B cell (primary cell): ENCODE results near the gene KIAA0825. TPM values are rescaled to one million over a fixed set of nuclear protein-coding genes. Genes with fewer than 3 reads are reported as not detected.

Experiments
- ATAC-seq: fragments of 200-7000 bp; cut with Tn5 transposase; one replicate; pipeline ENCODE4 v1.10.0; 2021; ENCODE audit warnings: low read depth, mild to moderate bottlenecking, moderate number of reproducible peaks, moderate library complexity
- CTCF ChIA-PET: fragments of 350-600 bp; sonication (Branson Sonifier 250); formaldehyde crosslinking; loops from one replicate; lab custom pipeline; 2021; ENCODE audit warnings: antibody characterized with exemption, inconsistent platforms; lab: Charles Lee
- POLR2A ChIA-PET: fragments of 350-600 bp; sonication (Branson Sonifier 250); formaldehyde crosslinking; loops from one replicate; lab custom pipeline; 2021; ENCODE audit warnings: antibody characterized with exemption; lab: Charles Lee
- DNase-seq: peaks from one replicate; pipeline ENCODE4 v3.0.0; 2013
- H2AFZ ChIP-seq: 2 replicates; pipeline ENCODE4 v1.6.1; 2012; ENCODE audit warnings: mild to moderate bottlenecking, low read depth, low read length; ENCODE audit not compliant: insufficient read depth, poor library complexity, severe bottlenecking
- H3K27ac ChIP-seq, 2 donors: 1 replicate in 1 of 2; 2 replicates in 1 of 2; pipeline ENCODE4 v1.5.1; 2012 to 2013; ENCODE audit warnings: low read length in 2 of 2, mild to moderate bottlenecking in 2 of 2, moderate library complexity in 1 of 2
- H3K27me3 ChIP-seq, 4 experiments: fragments of 200-600 bp in 1 of 4; sonication (generic) in 1 of 4; replicated peaks in 1 of 4; 1 replicate in 2 of 4; 2 replicates in 2 of 4; pipeline versions ENCODE4 v1.6.1 to v1.7.0; 2013 to 2016; ENCODE audit warnings: low read length in 3 of 4, mild to moderate bottlenecking in 2 of 4, mixed read lengths in 1 of 4, moderate library complexity in 1 of 4; ENCODE audit not compliant: insufficient read depth in 4 of 4, control insufficient read depth in 3 of 4; ENCODE audit errors: control extremely low read depth in 1 of 4
- H3K36me3 ChIP-seq, 2 experiments: replicated peaks in 1 of 2; 1 replicate in 1 of 2; 2 replicates in 1 of 2; pipeline versions ENCODE4 v1.6.1 to v1.7.1; 2013; ENCODE audit warnings: low read length in 1 of 2; ENCODE audit not compliant: insufficient read depth in 2 of 2, control insufficient read depth in 1 of 2; ENCODE audit errors: control extremely low read depth in 1 of 2, extremely low read depth in 1 of 2
- H3K4me1 ChIP-seq, 2 donors: fragments of 200-600 bp in 1 of 2; sonication (generic) in 1 of 2; 1 replicate in 1 of 2; 2 replicates in 1 of 2; pipeline versions ENCODE4 v1.5.1 to v1.6.1; 2013 to 2017; ENCODE audit warnings: low read length in 2 of 2; ENCODE audit not compliant: control insufficient read depth in 2 of 2, insufficient read depth in 2 of 2
- H3K4me2 ChIP-seq: replicated peaks from 2 replicates; pipeline ENCODE3; 2012; ENCODE audit warnings: mild to moderate bottlenecking, low read depth, low read length; ENCODE audit not compliant: poor library complexity, severe bottlenecking
- H3K4me3 ChIP-seq, 5 experiments: fragments of 200-600 bp in 1 of 5; sonication (generic) in 1 of 5; 1 replicate in 3 of 5; 2 replicates in 2 of 5; pipeline versions ENCODE4 v1.5.1 to v1.7.0; 2011 to 2016; ENCODE audit warnings: low read length in 4 of 5, mild to moderate bottlenecking in 4 of 5, low read depth in 2 of 5, control low read depth in 1 of 5, moderate library complexity in 1 of 5; ENCODE audit not compliant: insufficient read depth in 1 of 5; ENCODE audit errors: control extremely low read depth in 1 of 5, extremely low read depth in 1 of 5
- H3K79me2 ChIP-seq: fragments of 200-600 bp; sonication (generic); one replicate; pipeline ENCODE4 v1.6.0; 2016; ENCODE audit warnings: low read length; ENCODE audit not compliant: control insufficient read depth, insufficient read depth
- H3K9ac ChIP-seq: fragments of 200-600 bp; sonication (generic); 2 replicates; pipeline ENCODE4 v1.6.1; 2017; ENCODE audit warnings: mild to moderate bottlenecking, low read length, moderate library complexity
- H3K9me3 ChIP-seq, 3 donors: one replicate each; pipeline versions ENCODE4 v1.6.1 to v1.7.1; 2013; ENCODE audit warnings: low read length in 2 of 3; ENCODE audit not compliant: control insufficient read depth in 2 of 3, insufficient read depth in 1 of 3; ENCODE audit errors: control extremely low read depth in 1 of 3
- H4K20me1 ChIP-seq: 2 replicates; pipeline ENCODE4 v1.6.0; 2012; ENCODE audit warnings: mild to moderate bottlenecking, low read length; ENCODE audit not compliant: insufficient read depth, control insufficient read depth, poor library complexity, severe bottlenecking
- H3K27ac Mint-ChIP-seq: one replicate; pipeline ENCODE4 v1.8.0; 2021; ENCODE audit warnings: mixed read lengths
- H3K27me3 Mint-ChIP-seq: one replicate; pipeline ENCODE4 v1.8.0; 2021; ENCODE audit warnings: mixed read lengths
- H3K4me1 Mint-ChIP-seq: one replicate; pipeline ENCODE4 v1.8.0; 2021; ENCODE audit warnings: mixed read lengths
- H3K4me3 Mint-ChIP-seq: one replicate; pipeline ENCODE4 v1.8.0; 2021; ENCODE audit warnings: mixed read lengths
- H3K9me3 Mint-ChIP-seq: one replicate; pipeline ENCODE4 v1.8.0; 2022; ENCODE audit warnings: mixed read lengths; ENCODE audit not compliant: insufficient read depth
- EZH2 ChIP-seq: IDR thresholded peaks from 2 replicates; pipeline ENCODE4 v1.6.1; 2012; ENCODE audit warnings: borderline replicate concordance, low read depth, mild to moderate bottlenecking, moderate library complexity, low read length; ENCODE audit not compliant: insufficient read depth, poor library complexity, severe bottlenecking
- WGBS: methylation state at CpG from one replicate; pipeline ENCODE4 v1.1.5; 2013; ENCODE audit warnings: missing lambda C conversion rate; ENCODE audit not compliant: insufficient coverage; 5-methylcytosine and 5-hydroxymethylcytosine counted together
- intact Hi-C: fragments of 100-400 bp; cut with micrococcal nuclease; formaldehyde crosslinking; loops from one replicate; pipeline ENCODE4 v1.10.0; 2022
- polyA plus RNA-seq: library from polyadenylated mRNA; depleted of rRNA; stranded (reverse); fragments of >200 nt; gene quantifications from 2 replicates; pipeline ENCODE4 v1.2.3, GENCODE V29; 2012
- total RNA-seq, 2 donors: library from RNA; stranded (reverse); fragments of 120-200 nt in 1 of 2; gene quantifications; 1 replicate in 1 of 2; 2 replicates in 1 of 2; pipeline versions ENCODE4 v1.2.3 to v1.2.4, GENCODE V29; 2013 to 2022
- TF ChIP-seq, protein P1 (sequence below): fragments of 200-600 bp; IDR thresholded peaks from one replicate; pipeline ENCODE4 v1.8.0; 2022; ENCODE audit warnings: antibody characterized with exemption, mild to moderate bottlenecking

KIAA0825 gene
- total and polyA plus RNA-seq, 2 donors (not counting 1 experiment from before 2014, with no cell fraction given), result 0.43 to 2.7 TPM

DNA sequence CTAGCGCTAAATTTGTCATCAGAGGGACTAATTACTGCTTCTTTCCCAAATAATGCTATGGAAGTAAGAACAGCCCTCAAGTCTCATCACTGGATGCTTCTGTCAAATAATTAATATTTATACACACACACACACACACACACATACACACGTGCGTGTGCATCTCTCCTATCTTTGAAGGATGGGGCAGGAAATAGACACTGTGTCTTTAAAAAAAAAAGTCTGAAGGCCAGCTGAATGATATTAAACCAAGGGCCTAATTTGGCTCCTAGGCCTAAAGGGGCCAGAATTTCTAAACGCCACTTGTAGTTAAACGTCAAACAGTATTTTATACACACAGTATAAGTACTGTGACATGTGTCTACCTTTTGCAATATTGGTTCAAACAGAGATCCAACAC is 3.4 kb upstream of the KIAA0825 start:
- Histone ChIP-seq H3K4me1 (peaks cover 18% of the 10 kb centered on the region in 2 donors), H2AFZ (no peak overlapping the region), H3K79me2 (peaks cover 45% of the 10 kb centered on the region), H3K4me3 (no peak overlapping the region), H3K4me2 (no peak overlapping the region), H3K9ac (no peak overlapping the region), H3K27ac (no peak overlapping the region), H3K27me3 (no peaks in the 10 kb centered on the region), H3K9me3 (no peaks in the 10 kb centered on the region), H4K20me1 (no peaks in the 10 kb centered on the region), H3K36me3 (no peaks in the 10 kb centered on the region)
- no peak for DNase-seq
- H3K27me3 Mint-ChIP-seq, result no peaks in the 10 kb centered on the region
- H3K4me3 Mint-ChIP-seq, result no peak overlapping the region
- ChIA-PET CTCF (no interaction called here), POLR2A (no interaction called here)
- no peak for ATAC-seq
- H3K9me3 Mint-ChIP-seq, result no peaks in the 10 kb centered on the region
- H3K4me1 Mint-ChIP-seq, result peaks cover 25% of the 10 kb centered on the region
- no peak overlapping the region for H3K27ac Mint-ChIP-seq
- intact Hi-C loops, result no loop called here
- 100% methylated on average over 2 of the region's 5 CpGs for WGBS
- TF ChIP-seq, protein P1, sequence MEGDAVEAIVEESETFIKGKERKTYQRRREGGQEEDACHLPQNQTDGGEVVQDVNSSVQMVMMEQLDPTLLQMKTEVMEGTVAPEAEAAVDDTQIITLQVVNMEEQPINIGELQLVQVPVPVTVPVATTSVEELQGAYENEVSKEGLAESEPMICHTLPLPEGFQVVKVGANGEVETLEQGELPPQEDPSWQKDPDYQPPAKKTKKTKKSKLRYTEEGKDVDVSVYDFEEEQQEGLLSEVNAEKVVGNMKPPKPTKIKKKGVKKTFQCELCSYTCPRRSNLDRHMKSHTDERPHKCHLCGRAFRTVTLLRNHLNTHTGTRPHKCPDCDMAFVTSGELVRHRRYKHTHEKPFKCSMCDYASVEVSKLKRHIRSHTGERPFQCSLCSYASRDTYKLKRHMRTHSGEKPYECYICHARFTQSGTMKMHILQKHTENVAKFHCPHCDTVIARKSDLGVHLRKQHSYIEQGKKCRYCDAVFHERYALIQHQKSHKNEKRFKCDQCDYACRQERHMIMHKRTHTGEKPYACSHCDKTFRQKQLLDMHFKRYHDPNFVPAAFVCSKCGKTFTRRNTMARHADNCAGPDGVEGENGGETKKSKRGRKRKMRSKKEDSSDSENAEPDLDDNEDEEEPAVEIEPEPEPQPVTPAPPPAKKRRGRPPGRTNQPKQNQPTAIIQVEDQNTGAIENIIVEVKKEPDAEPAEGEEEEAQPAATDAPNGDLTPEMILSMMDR, result no peak
- no peak for TF ChIP-seq EZH2

DNA sequence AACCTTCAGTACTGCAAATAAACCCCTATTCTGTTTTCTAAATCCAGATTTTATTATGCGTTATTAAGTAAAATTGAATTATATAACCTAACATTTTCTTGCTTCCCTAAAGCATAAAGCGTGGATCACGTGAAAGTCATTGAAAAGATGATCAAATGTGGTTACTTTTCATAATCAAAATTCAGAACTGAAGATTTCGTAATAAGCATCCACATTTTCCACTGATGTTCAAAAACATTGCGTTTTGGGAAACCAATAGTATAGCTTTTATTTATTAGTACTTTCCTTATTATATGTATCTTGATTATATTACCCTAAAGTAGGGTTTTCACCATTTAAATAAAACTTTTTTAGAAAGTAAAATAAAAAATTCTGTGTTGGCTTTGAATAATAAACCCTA is 1.9 kb upstream of the KIAA0825 start:
- Histone ChIP-seq H3K36me3 (peaks cover 0 to 2% of the 10 kb centered on the region in 2 experiments), H3K27me3 (no peaks in the 10 kb centered on the region), H3K27ac (no peak overlapping the region), H3K9ac (no peak overlapping the region), H3K4me3 (no peak overlapping the region), H2AFZ (no peak overlapping the region), H3K9me3 (no peaks in the 10 kb centered on the region), H3K79me2 (peaks cover 40% of the 10 kb centered on the region), H3K4me2 (no peak overlapping the region), H3K4me1 (peaks cover 18% of the 10 kb centered on the region in 2 donors), H4K20me1 (no peaks in the 10 kb centered on the region)
- no peak overlapping the region for H3K4me3 Mint-ChIP-seq
- no CpG with 5 or more reads among the region's 5 CpGs for WGBS
- ChIA-PET POLR2A (no interaction called here), CTCF (no interaction called here)
- ATAC-seq, result no peak
- DNase-seq, result no peak
- intact Hi-C loops, result no loop called here
- H3K4me1 Mint-ChIP-seq, result peaks cover 25% of the 10 kb centered on the region
- no peak for TF ChIP-seq EZH2
- TF ChIP-seq, protein P1, result no peak
- no peaks in the 10 kb centered on the region for H3K9me3 Mint-ChIP-seq
- no peak overlapping the region for H3K27ac Mint-ChIP-seq
- no peaks in the 10 kb centered on the region for H3K27me3 Mint-ChIP-seq
